Fibroblast of lung (primary cell): ENCODE measurements around the gene TGFB2. TPM values are rescaled to one million over a fixed set of nuclear protein-coding genes. Genes with fewer than 3 reads are reported as not detected.

Experiments used
- DNase-seq, 2 donors: peaks; one replicate each; pipeline versions ENCODE4 v3.0.0 to v3.0.0-alpha.2; 2010; ENCODE audit warnings: low read depth in 2 of 2
- H2AFZ ChIP-seq: 2 replicates; pipeline ENCODE4 v1.5.1; 2012; ENCODE audit warnings: low read length, control low read depth, inconsistent platforms
- H3K27ac ChIP-seq: 2 replicates; pipeline ENCODE4 v1.5.1; 2011; ENCODE audit warnings: low read length, control low read depth; ENCODE audit not compliant: insufficient read depth
- H3K27me3 ChIP-seq: 2 replicates; pipeline ENCODE4 v1.5.1; 2011; ENCODE audit warnings: mild to moderate bottlenecking, low read length; ENCODE audit not compliant: control insufficient read depth, insufficient read depth
- H3K36me3 ChIP-seq: 2 replicates; pipeline ENCODE4 v1.5.1; 2011; ENCODE audit warnings: low read length; ENCODE audit not compliant: control insufficient read depth, insufficient read depth
- H3K4me1 ChIP-seq: 2 replicates; pipeline ENCODE4 v1.5.1; 2011; ENCODE audit warnings: low read length; ENCODE audit not compliant: control insufficient read depth, insufficient read depth; ENCODE audit errors: extremely low read depth
- H3K4me2 ChIP-seq: 2 replicates; pipeline ENCODE4 v1.5.1; 2011; ENCODE audit warnings: low read length, control low read depth; ENCODE audit not compliant: insufficient read depth; ENCODE audit errors: extremely low read depth
- H3K4me3 ChIP-seq, 4 experiments: fragments of 200-600 bp in 1 of 4; sonication (generic) in 1 of 4; replicated peaks in 1 of 4; 2 replicates each; pipeline ENCODE4 v1.5.1; 2011 to 2016; ENCODE audit warnings: low read length in 4 of 4, low read depth in 3 of 4, mild to moderate bottlenecking in 3 of 4, control low read depth in 2 of 4, inconsistent platforms in 1 of 4, mixed read lengths in 1 of 4; ENCODE audit not compliant: insufficient read depth in 1 of 4; ENCODE audit errors: control extremely low read depth in 1 of 4
- H3K79me2 ChIP-seq: 2 replicates; pipeline ENCODE4 v1.5.1; 2012; ENCODE audit warnings: mild to moderate bottlenecking, low read length, inconsistent platforms; ENCODE audit not compliant: control insufficient read depth, insufficient read depth
- H3K9ac ChIP-seq: 2 replicates; pipeline ENCODE4 v1.5.1; 2011; ENCODE audit warnings: mild to moderate bottlenecking, low read length, control low read depth; ENCODE audit not compliant: insufficient read depth
- H3K9me3 ChIP-seq: 2 replicates; pipeline ENCODE4 v1.5.1; 2012; ENCODE audit warnings: low read depth, low read length; ENCODE audit not compliant: control insufficient read depth, insufficient read depth
- H4K20me1 ChIP-seq: 2 replicates; pipeline ENCODE4 v1.5.1; 2011; ENCODE audit warnings: low read length; ENCODE audit not compliant: control insufficient read depth, insufficient read depth; ENCODE audit errors: extremely low read depth
- CTCF ChIP-seq, 2 donors: IDR thresholded peaks in 1 of 2; conservative IDR thresholded peaks in 1 of 2; 1 replicate in 1 of 2; 2 replicates in 1 of 2; pipeline ENCODE4 v1.5.1; 2011 to 2012; ENCODE audit warnings: low read length in 2 of 2, control low read depth in 1 of 2, inconsistent platforms in 1 of 2, low read depth in 1 of 2, mild to moderate bottlenecking in 1 of 2
- EZH2 ChIP-seq: IDR thresholded peaks from 2 replicates; pipeline ENCODE4 v1.5.1; 2012; ENCODE audit warnings: low read length, control low read depth, mild to moderate bottlenecking; ENCODE audit errors: missing control alignments
- polyA plus RNA-seq, 2 donors: library from polyadenylated mRNA; depleted of rRNA in 1 of 2; stranded (reverse) in 1 of 2; unstranded in 1 of 2; fragments of >200 nt; gene quantifications; 2 replicates each; pipeline ENCODE4 v1.2.1, GENCODE V29; 2011 to 2012; ENCODE audit warnings: missing spikeins in 1 of 2
- total RNA-seq: library from RNA; depleted of rRNA; stranded (reverse); fragments of >200 nt; gene quantifications from 2 replicates; pipeline ENCODE4 v1.2.1, GENCODE V29; 2014

Gene TGFB2
- total and polyA plus RNA-seq, 2 donors (not counting 1 experiment from before 2014, with no cell fraction given) = 13.9 to 29.1 TPM

GRCh38 chr1:218383681-218384080, 38.5 kb downstream of the TGFB2 start:
- Histone ChIP-seq H3K27me3 (no peaks in the 10 kb centered on the region), H3K4me2 (no peak overlapping the region), H3K79me2 (no peaks in the 10 kb centered on the region), H2AFZ (no peak overlapping the region), H3K27ac (no peak overlapping the region), H3K4me3 (no peak overlapping the region), H4K20me1 (no peaks in the 10 kb centered on the region), H3K9ac (no peak overlapping the region), H3K36me3 (no peaks in the 10 kb centered on the region), H3K9me3 (no peaks in the 10 kb centered on the region), H3K4me1 (peaks cover 10% of the 10 kb centered on the region)
- no peak for TF ChIP-seq EZH2
- no peak for TF ChIP-seq CTCF (conservative IDR thresholded peaks at IDR 0.05 in 1 of 2, IDR thresholded peaks at IDR 0.05 in 1 of 2; ENCODE audit: low read depth in 1 of 2, low read length in 2 of 2)
- no peak for DNase-seq

GRCh38 chr1:218384581-218384993, 39.5 kb downstream of the TGFB2 start:
- Histone ChIP-seq H2AFZ (no peak overlapping the region), H3K9me3 (no peaks in the 10 kb centered on the region), H3K4me1 (peaks cover 10% of the 10 kb centered on the region), H3K4me3 (no peak overlapping the region), H3K9ac (no peak overlapping the region), H3K4me2 (no peak overlapping the region), H3K36me3 (no peaks in the 10 kb centered on the region), H4K20me1 (no peaks in the 10 kb centered on the region), H3K27ac (no peak overlapping the region), H3K79me2 (no peaks in the 10 kb centered on the region), H3K27me3 (no peaks in the 10 kb centered on the region)
- TF ChIP-seq EZH2 (no peak), CTCF (conservative IDR thresholded peaks at IDR 0.05 in 1 of 2, IDR thresholded peaks at IDR 0.05 in 1 of 2; ENCODE audit: low read depth in 1 of 2, low read length in 2 of 2) (no peak)
- peak in 1 of 2 donors; percentile 79 for DNase-seq

- H3K9me3 ChIP-seq = no peaks in the 10 kb centered on the region
- no peak overlapping the region for H2AFZ ChIP-seq
- TF ChIP-seq EZH2 (no peak), CTCF (conservative IDR thresholded peaks at IDR 0.05 in 1 of 2, IDR thresholded peaks at IDR 0.05 in 1 of 2; ENCODE audit: low read depth in 1 of 2, low read length in 2 of 2) (no peak)
- no peaks in the 10 kb centered on the region for H3K79me2 ChIP-seq
- no peak for DNase-seq
- H3K27me3 ChIP-seq = no peaks in the 10 kb centered on the region
- no peaks in the 10 kb centered on the region for H3K36me3 ChIP-seq
- H3K4me3 ChIP-seq = no peak overlapping the region
- H3K4me1 ChIP-seq = peaks cover 4% of the 10 kb centered on the region
- no peaks in the 10 kb centered on the region for H4K20me1 ChIP-seq
- no peak overlapping the region for H3K9ac ChIP-seq
- H3K27ac ChIP-seq = no peak overlapping the region
- H3K4me2 ChIP-seq = no peak overlapping the region
Measured at GRCh38 chr1:218388591-218388990, 43.5 kb downstream of the TGFB2 start.
